Measurements from ENCODE around the gene NR2C1. TPM values are rescaled to one million over a fixed set of nuclear protein-coding genes. Genes with fewer than 3 reads are reported as not detected.

The NR2C1 gene
- total and polyA plus RNA-seq, 9 of the 15 experiments (the other 6 are each of a cell fraction or from before 2014, with no cell fraction given), result 8.5 to 42.4 (median 35.6) TPM

- TF ChIP-seq, protein P1, sequence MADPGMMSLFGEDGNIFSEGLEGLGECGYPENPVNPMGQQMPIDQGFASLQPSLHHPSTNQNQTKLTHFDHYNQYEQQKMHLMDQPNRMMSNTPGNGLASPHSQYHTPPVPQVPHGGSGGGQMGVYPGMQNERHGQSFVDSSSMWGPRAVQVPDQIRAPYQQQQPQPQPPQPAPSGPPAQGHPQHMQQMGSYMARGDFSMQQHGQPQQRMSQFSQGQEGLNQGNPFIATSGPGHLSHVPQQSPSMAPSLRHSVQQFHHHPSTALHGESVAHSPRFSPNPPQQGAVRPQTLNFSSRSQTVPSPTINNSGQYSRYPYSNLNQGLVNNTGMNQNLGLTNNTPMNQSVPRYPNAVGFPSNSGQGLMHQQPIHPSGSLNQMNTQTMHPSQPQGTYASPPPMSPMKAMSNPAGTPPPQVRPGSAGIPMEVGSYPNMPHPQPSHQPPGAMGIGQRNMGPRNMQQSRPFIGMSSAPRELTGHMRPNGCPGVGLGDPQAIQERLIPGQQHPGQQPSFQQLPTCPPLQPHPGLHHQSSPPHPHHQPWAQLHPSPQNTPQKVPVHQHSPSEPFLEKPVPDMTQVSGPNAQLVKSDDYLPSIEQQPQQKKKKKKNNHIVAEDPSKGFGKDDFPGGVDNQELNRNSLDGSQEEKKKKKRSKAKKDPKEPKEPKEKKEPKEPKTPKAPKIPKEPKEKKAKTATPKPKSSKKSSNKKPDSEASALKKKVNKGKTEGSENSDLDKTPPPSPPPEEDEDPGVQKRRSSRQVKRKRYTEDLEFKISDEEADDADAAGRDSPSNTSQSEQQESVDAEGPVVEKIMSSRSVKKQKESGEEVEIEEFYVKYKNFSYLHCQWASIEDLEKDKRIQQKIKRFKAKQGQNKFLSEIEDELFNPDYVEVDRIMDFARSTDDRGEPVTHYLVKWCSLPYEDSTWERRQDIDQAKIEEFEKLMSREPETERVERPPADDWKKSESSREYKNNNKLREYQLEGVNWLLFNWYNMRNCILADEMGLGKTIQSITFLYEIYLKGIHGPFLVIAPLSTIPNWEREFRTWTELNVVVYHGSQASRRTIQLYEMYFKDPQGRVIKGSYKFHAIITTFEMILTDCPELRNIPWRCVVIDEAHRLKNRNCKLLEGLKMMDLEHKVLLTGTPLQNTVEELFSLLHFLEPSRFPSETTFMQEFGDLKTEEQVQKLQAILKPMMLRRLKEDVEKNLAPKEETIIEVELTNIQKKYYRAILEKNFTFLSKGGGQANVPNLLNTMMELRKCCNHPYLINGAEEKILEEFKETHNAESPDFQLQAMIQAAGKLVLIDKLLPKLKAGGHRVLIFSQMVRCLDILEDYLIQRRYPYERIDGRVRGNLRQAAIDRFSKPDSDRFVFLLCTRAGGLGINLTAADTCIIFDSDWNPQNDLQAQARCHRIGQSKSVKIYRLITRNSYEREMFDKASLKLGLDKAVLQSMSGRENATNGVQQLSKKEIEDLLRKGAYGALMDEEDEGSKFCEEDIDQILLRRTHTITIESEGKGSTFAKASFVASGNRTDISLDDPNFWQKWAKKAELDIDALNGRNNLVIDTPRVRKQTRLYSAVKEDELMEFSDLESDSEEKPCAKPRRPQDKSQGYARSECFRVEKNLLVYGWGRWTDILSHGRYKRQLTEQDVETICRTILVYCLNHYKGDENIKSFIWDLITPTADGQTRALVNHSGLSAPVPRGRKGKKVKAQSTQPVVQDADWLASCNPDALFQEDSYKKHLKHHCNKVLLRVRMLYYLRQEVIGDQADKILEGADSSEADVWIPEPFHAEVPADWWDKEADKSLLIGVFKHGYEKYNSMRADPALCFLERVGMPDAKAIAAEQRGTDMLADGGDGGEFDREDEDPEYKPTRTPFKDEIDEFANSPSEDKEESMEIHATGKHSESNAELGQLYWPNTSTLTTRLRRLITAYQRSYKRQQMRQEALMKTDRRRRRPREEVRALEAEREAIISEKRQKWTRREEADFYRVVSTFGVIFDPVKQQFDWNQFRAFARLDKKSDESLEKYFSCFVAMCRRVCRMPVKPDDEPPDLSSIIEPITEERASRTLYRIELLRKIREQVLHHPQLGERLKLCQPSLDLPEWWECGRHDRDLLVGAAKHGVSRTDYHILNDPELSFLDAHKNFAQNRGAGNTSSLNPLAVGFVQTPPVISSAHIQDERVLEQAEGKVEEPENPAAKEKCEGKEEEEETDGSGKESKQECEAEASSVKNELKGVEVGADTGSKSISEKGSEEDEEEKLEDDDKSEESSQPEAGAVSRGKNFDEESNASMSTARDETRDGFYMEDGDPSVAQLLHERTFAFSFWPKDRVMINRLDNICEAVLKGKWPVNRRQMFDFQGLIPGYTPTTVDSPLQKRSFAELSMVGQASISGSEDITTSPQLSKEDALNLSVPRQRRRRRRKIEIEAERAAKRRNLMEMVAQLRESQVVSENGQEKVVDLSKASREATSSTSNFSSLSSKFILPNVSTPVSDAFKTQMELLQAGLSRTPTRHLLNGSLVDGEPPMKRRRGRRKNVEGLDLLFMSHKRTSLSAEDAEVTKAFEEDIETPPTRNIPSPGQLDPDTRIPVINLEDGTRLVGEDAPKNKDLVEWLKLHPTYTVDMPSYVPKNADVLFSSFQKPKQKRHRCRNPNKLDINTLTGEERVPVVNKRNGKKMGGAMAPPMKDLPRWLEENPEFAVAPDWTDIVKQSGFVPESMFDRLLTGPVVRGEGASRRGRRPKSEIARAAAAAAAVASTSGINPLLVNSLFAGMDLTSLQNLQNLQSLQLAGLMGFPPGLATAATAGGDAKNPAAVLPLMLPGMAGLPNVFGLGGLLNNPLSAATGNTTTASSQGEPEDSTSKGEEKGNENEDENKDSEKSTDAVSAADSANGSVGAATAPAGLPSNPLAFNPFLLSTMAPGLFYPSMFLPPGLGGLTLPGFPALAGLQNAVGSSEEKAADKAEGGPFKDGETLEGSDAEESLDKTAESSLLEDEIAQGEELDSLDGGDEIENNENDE (IDR thresholded peaks at IDR 0.05; ENCODE audit: low read depth, low read length), result no peak
- TF ChIP-seq, protein P2, sequence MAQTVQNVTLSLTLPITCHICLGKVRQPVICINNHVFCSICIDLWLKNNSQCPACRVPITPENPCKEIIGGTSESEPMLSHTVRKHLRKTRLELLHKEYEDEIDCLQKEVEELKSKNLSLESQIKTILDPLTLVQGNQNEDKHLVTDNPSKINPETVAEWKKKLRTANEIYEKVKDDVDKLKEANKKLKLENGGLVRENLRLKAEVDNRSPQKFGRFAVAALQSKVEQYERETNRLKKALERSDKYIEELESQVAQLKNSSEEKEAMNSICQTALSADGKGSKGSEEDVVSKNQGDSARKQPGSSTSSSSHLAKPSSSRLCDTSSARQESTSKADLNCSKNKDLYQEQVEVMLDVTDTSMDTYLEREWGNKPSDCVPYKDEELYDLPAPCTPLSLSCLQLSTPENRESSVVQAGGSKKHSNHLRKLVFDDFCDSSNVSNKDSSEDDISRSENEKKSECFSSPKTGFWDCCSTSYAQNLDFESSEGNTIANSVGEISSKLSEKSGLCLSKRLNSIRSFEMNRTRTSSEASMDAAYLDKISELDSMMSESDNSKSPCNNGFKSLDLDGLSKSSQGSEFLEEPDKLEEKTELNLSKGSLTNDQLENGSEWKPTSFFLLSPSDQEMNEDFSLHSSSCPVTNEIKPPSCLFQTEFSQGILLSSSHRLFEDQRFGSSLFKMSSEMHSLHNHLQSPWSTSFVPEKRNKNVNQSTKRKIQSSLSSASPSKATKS (CRISPR knock-in tag; IDR thresholded peaks at IDR 0.05), result no peak
- TF ChIP-seq ZNF347 (CRISPR knock-in tag; IDR thresholded peaks at IDR 0.05; ENCODE audit: low read depth), result no peak
- TF ChIP-seq HSF4 (CRISPR knock-in tag; IDR thresholded peaks at IDR 0.05; ENCODE audit: borderline replicate concordance), result no peak
- TF ChIP-seq CCNT2 (IDR thresholded peaks at IDR 0.05; ENCODE audit: borderline replicate concordance, extremely low read depth, insufficient read length, low read depth, low read length), result no peak
- no peak for TF ChIP-seq ZNF311 (CRISPR knock-in tag; IDR thresholded peaks at IDR 0.05)
- TF ChIP-seq BCL6 (CRISPR knock-in tag; IDR thresholded peaks at IDR 0.05), result no peak
- TF ChIP-seq, protein P3, sequence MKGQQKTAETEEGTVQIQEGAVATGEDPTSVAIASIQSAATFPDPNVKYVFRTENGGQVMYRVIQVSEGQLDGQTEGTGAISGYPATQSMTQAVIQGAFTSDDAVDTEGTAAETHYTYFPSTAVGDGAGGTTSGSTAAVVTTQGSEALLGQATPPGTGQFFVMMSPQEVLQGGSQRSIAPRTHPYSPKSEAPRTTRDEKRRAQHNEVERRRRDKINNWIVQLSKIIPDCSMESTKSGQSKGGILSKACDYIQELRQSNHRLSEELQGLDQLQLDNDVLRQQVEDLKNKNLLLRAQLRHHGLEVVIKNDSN (CRISPR knock-in tag; IDR thresholded peaks at IDR 0.05), result no peak
- TF ChIP-seq ZNF165 (CRISPR knock-in tag; IDR thresholded peaks at IDR 0.05; ENCODE audit: borderline replicate concordance), result no peak
- TF ChIP-seq TFAP4 (CRISPR knock-in tag; IDR thresholded peaks at IDR 0.05; ENCODE audit: borderline replicate concordance), result no peak
- TF ChIP-seq ZNF121 (CRISPR knock-in tag; conservative IDR thresholded peaks at IDR 0.05), result no peak
- no peak for TF ChIP-seq NFXL1 (CRISPR knock-in tag; IDR thresholded peaks at IDR 0.05)
These were observed 83.2 kb downstream of the NR2C1 start (continued) for GRCh38 chr12:94990222-94990621.

Measured in K562 (cell line).